ENCODE data around the gene IGF2BP1.

IGF2BP1 gene

GRCh38 chr17:49028271-49028670 is 31.1 kb downstream of the IGF2BP1 start:
- Histone ChIP-seq H3K9me2 (replicated peaks; ENCODE audit: insufficient read depth, low read length) (no peaks in the 10 kb centered on the region), H2AFZ (ENCODE audit: low read length) (no peak overlapping the region), H3K4me3 (ENCODE audit: low read length) (no peak overlapping the region), H3K4me2 (ENCODE audit: low read depth, low read length) (no peak overlapping the region), H3K79me2 (ENCODE audit: low read length) (no peaks in the 10 kb centered on the region), H3K36me3 (replicated peaks; ENCODE audit: insufficient read depth, low read length) (no peaks in the 10 kb centered on the region), H3F3A (ENCODE audit: insufficient read depth, low read length) (no peaks in the 10 kb centered on the region), H3K4me1 (ENCODE audit: low read length) (no peaks in the 10 kb centered on the region), H3K27ac (ENCODE audit: low read length) (no peak overlapping the region), H3K9me3 (replicated peaks; ENCODE audit: insufficient read depth, low read length) (no peaks in the 10 kb centered on the region), H3K27me3 (replicated peaks; ENCODE audit: insufficient read depth, low read length) (peaks cover 5% of the 10 kb centered on the region), H3K9ac (ENCODE audit: low read length) (no peak overlapping the region), H4K20me1 (ENCODE audit: insufficient read depth, low read length) (no peaks in the 10 kb centered on the region)
- TF ChIP-seq EZH2phosphoT487 (IDR thresholded peaks at IDR 0.05; ENCODE audit: low read length): no peak
- no peak for TF ChIP-seq CTCF (IDR thresholded peaks at IDR 0.05; ENCODE audit: low read length)
- no peak for TF ChIP-seq EZH2 (optimal IDR thresholded peaks at IDR 0.05; ENCODE audit: low read depth, low read length)
- no peak for DNase-seq

- Histone ChIP-seq H3F3A (ENCODE audit: insufficient read depth, low read length) (no peaks in the 10 kb centered on the region), H3K4me1 (ENCODE audit: low read length) (no peaks in the 10 kb centered on the region), H3K9me2 (replicated peaks; ENCODE audit: insufficient read depth, low read length) (no peaks in the 10 kb centered on the region), H4K20me1 (ENCODE audit: insufficient read depth, low read length) (no peaks in the 10 kb centered on the region), H3K79me2 (ENCODE audit: low read length) (no peaks in the 10 kb centered on the region), H3K4me3 (ENCODE audit: low read length) (no peak overlapping the region), H2AFZ (ENCODE audit: low read length) (no peak overlapping the region), H3K27me3 (replicated peaks; ENCODE audit: insufficient read depth, low read length) (no peaks in the 10 kb centered on the region), H3K9ac (ENCODE audit: low read length) (no peak overlapping the region), H3K36me3 (replicated peaks; ENCODE audit: insufficient read depth, low read length) (no peaks in the 10 kb centered on the region), H3K9me3 (replicated peaks; ENCODE audit: insufficient read depth, low read length) (no peaks in the 10 kb centered on the region), H3K4me2 (ENCODE audit: low read depth, low read length) (no peak overlapping the region), H3K27ac (ENCODE audit: low read length) (no peak overlapping the region)
- TF ChIP-seq EZH2 (optimal IDR thresholded peaks at IDR 0.05; ENCODE audit: low read depth, low read length) (no peak), CTCF (IDR thresholded peaks at IDR 0.05; ENCODE audit: low read length) (no peak), EZH2phosphoT487 (IDR thresholded peaks at IDR 0.05; ENCODE audit: low read length) (no peak)
- DNase-seq: no peak
Observed at GRCh38 chr17:49029801-49030200, 32.6 kb downstream of the IGF2BP1 start.

DNA sequence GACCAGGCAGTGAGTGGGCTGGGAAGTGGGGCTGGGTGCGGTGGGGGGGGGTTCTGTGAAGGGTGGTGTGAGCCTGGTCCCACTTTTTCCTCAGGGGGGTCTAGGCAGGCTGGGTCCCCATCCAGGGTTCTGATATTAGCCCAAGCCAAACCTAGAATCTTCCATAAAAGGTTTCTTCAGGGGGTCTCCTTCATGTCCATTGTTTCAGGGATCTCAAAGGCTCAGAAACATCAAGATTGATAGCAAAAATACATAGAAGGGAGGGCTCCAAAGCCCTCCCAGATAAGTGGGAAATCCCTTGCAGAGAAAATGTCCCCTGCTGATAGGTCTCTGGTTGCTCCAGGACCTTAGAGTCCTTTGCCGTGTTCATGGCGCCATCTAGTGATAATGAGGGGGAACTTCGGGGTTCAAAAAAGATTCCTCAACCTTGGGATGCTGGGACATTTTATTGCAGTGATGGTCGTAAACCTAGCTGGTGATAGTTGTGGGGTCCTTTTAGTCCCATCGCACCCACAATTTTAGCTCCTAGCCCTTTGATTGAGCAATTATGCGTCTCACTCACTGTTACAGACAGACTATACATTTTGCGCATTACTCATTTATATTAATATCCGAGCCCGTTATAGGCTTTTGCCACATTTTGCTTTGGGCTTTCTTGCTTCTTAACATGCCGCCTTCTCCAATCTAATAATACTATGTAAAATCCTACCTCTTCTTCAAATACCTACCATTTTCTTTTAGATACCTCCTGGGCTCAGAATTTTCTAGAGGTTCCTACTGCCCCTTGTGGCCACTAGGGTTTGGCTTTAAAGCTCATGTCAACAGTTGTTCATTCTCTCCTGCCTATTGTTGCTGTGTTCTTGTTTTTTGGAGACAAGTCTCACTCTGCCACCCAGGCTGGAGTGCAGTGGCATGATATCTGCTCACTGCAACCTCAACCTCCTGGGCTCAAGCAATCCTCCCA is 35.1 kb downstream of the IGF2BP1 start:
- Histone ChIP-seq H3K9me2 (replicated peaks; ENCODE audit: insufficient read depth, low read length) (no peaks in the 10 kb centered on the region), H3K9ac (ENCODE audit: low read length) (no peak overlapping the region), H3K4me2 (ENCODE audit: low read depth, low read length) (peak overlapping the region; percentile 44; the same call in 1 of the 2 replicates), H3K27me3 (replicated peaks; ENCODE audit: insufficient read depth, low read length) (0 out of 2 replicates have a peak, but pooled peaks cover 3% of the 10 kb centered on the region), H3K79me2 (ENCODE audit: low read length) (no peaks in the 10 kb centered on the region), H3K36me3 (replicated peaks; ENCODE audit: insufficient read depth, low read length) (no peaks in the 10 kb centered on the region), H3K4me1 (ENCODE audit: low read length) (no peaks in the 10 kb centered on the region), H4K20me1 (ENCODE audit: insufficient read depth, low read length) (no peaks in the 10 kb centered on the region), H2AFZ (ENCODE audit: low read length) (0 out of 2 replicates have a peak overlapping the region, but pooled peaks have one; percentile 38), H3K27ac (ENCODE audit: low read length) (no peak overlapping the region), H3F3A (ENCODE audit: insufficient read depth, low read length) (no peaks in the 10 kb centered on the region), H3K9me3 (replicated peaks; ENCODE audit: insufficient read depth, low read length) (no peaks in the 10 kb centered on the region), H3K4me3 (ENCODE audit: low read length) (no peak overlapping the region)
- TF ChIP-seq EZH2 (optimal IDR thresholded peaks at IDR 0.05; ENCODE audit: low read depth, low read length): no peak
- peak; percentile 64 for TF ChIP-seq CTCF (IDR thresholded peaks at IDR 0.05; ENCODE audit: low read length)
- TF ChIP-seq EZH2phosphoT487 (IDR thresholded peaks at IDR 0.05; ENCODE audit: low read length): no peak
- peak; percentile 77 for DNase-seq
